ENCODE measurements around the gene CBLB. TPM values are rescaled to one million over a fixed set of nuclear protein-coding genes. Genes with fewer than 3 reads are reported as not detected.
A peak's percentile ranks its signal among the peaks of the same experiment; 100 is the strongest.

CBLB gene
- total RNA-seq, 2 experiments from 2014 or later: 125 to 158 TPM

DNA sequence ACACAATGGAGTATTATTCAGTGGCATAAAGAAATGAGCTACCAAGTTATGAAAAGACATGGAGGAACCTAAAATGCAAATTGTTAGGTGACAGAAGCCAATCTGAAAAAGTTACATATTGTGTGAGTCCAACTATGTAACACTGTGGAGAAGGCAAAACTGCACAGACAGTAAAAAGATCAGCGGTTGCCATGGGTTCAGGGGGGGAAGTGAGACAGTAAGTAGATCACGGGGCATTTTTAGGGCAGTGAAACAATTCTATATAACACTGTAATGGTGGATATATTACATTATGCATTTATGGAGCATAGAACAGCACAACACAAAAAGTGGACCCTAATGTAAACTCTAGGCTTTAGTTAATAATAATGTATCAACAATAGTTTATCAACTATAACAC lies 17.6 kb downstream of the CBLB start:
- H3K27ac Mint-ChIP-seq: peak overlapping the region; percentile 66
- CTCF ChIA-PET: interaction anchor here (1.3 kb wide), 1 partner anchor 10 kb away, joined by 3 read pairs; no protein-coding TSS in a partner anchor
- H3K9me3 Mint-ChIP-seq (ENCODE audit: low read depth): peaks cover 7% of the 10 kb centered on the region
- H3K36me3 Mint-ChIP-seq: peaks cover 72% of the 10 kb centered on the region
- DNase-seq (no peak), ATAC-seq (no peak)
- no peak overlapping the region for H3K4me3 Mint-ChIP-seq
- H3K4me1 Mint-ChIP-seq: peaks cover 55% of the 10 kb centered on the region
- H3K27me3 Mint-ChIP-seq: no peaks in the 10 kb centered on the region

DNA sequence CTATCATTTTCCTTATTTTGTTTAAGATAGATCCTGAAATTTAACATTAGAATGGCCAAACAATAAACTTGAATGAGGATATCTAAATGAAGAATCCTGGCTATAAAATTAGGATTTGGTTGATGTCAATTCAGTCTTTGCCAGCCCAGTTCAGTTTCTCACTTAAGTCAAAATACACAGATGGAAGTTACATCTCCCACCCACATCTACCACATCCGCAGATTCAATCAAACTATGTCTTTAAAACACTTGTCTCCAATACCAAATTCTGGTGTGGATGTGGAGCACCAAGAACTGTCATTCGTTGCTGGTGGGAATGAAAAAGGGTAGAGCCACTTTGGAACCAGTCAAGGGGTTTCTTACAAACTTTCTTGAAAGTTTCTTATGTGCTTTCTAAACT lies 18.2 kb downstream of the CBLB start:
- Mint-ChIP-seq H3K27ac (no peak overlapping the region), H3K36me3 (peaks cover 69% of the 10 kb centered on the region), H3K4me3 (no peak overlapping the region), H3K4me1 (peaks cover 54% of the 10 kb centered on the region), H3K9me3 (ENCODE audit: low read depth) (peaks cover 7% of the 10 kb centered on the region), H3K27me3 (no peaks in the 10 kb centered on the region)
- DNase-seq (peak; percentile 47), ATAC-seq (no peak)
- CTCF ChIA-PET: no interaction called here

GRCh38 chr3:105848821-105849220 lies 20.0 kb downstream of the CBLB start:
- ATAC-seq: no peak

GRCh38 chr3:105847865-105848264 lies 20.9 kb downstream of the CBLB start:
- Mint-ChIP-seq H3K27me3 (no peaks in the 10 kb centered on the region), H3K4me1 (peaks cover 48% of the 10 kb centered on the region), H3K9me3 (ENCODE audit: low read depth) (peaks cover 4% of the 10 kb centered on the region), H3K36me3 (peaks cover 57% of the 10 kb centered on the region), H3K27ac (peak overlapping the region; percentile 71), H3K4me3 (peak overlapping the region; percentile 9)
- ATAC-seq: peak; percentile 24
- CTCF ChIA-PET: interaction anchor here (1.2 to 2.2 kb wide), 2 partner anchors 10 to 16 kb away, joined by 3 to 7 read pairs; no protein-coding TSS in a partner anchor
- DNase-seq: no peak

More at GRCh38 chr3:105848821-105849220, 20.0 kb downstream of the CBLB start:
- peak overlapping the region; percentile 4 for H3K27ac Mint-ChIP-seq
- no peaks in the 10 kb centered on the region for H3K27me3 Mint-ChIP-seq
- no peak overlapping the region for H3K4me3 Mint-ChIP-seq
- H3K36me3 Mint-ChIP-seq: peaks cover 63% of the 10 kb centered on the region
- peaks cover 4% of the 10 kb centered on the region for H3K9me3 Mint-ChIP-seq (ENCODE audit: low read depth)
- CTCF ChIA-PET: interaction anchor here (1.7 to 2.2 kb wide), 2 partner anchors 9 to 12 kb away, joined by 7 read pairs; no protein-coding TSS in a partner anchor
- DNase-seq: no peak
- H3K4me1 Mint-ChIP-seq: peaks cover 52% of the 10 kb centered on the region

GRCh38 chr3:105847452-105847851 lies 21.4 kb downstream of the CBLB start:
- H3K36me3 Mint-ChIP-seq: peaks cover 55% of the 10 kb centered on the region
- H3K9me3 Mint-ChIP-seq (ENCODE audit: low read depth): peaks cover 4% of the 10 kb centered on the region
- peaks cover 49% of the 10 kb centered on the region for H3K4me1 Mint-ChIP-seq
- DNase-seq (no peak), ATAC-seq (peak; percentile 57)
- peak overlapping the region; percentile 68 for H3K27ac Mint-ChIP-seq
- CTCF ChIA-PET: interaction anchor here (0.8 to 2.2 kb wide), 3 partner anchors 11 to 29 kb away, joined by 3 to 7 read pairs (median 3); no protein-coding TSS in a partner anchor
- H3K4me3 Mint-ChIP-seq: peak overlapping the region; percentile 34
- H3K27me3 Mint-ChIP-seq: no peaks in the 10 kb centered on the region

GRCh38 chr3:105846809-105847208 lies 22.0 kb downstream of the CBLB start:
- peak overlapping the region; percentile 34 for H3K4me3 Mint-ChIP-seq
- no peak for DNase-seq
- H3K4me1 Mint-ChIP-seq: peaks cover 49% of the 10 kb centered on the region
- H3K36me3 Mint-ChIP-seq: peaks cover 58% of the 10 kb centered on the region
- H3K27me3 Mint-ChIP-seq: no peaks in the 10 kb centered on the region
- H3K9me3 Mint-ChIP-seq (ENCODE audit: low read depth): peaks cover 4% of the 10 kb centered on the region
- peak; percentile 40 for ATAC-seq
- peak overlapping the region; percentile 68 for H3K27ac Mint-ChIP-seq
- CTCF ChIA-PET: interaction anchor here (0.8 to 2.2 kb wide), 3 partner anchors 11 to 30 kb away, joined by 3 to 7 read pairs (median 3); no protein-coding TSS in a partner anchor

DNA sequence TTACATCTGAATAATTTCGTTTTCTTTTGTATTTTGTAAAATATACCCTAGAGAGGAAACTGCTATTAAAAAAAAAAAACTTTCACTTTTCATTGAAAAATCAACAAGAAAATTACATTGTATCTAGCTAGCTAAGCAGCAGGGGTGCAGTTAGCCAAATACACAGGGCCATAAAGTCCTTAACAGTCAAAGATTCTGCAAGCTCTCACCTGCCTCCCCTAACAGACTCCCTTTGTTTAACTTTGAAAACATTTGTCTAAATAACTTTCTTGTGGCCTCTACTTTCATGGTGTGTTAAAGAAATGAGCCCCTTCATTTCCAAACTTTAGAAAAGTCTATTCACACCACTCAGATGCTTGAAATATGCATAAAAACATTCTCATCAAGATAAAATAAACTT lies 23.3 kb downstream of the CBLB start:
- CTCF ChIA-PET: interaction anchor here (1.2 kb wide), 1 partner anchor 22 kb away, joined by 3 read pairs; no protein-coding TSS in a partner anchor
- H3K4me1 Mint-ChIP-seq: peaks cover 42% of the 10 kb centered on the region
- no peak overlapping the region for H3K4me3 Mint-ChIP-seq
- H3K27me3 Mint-ChIP-seq: no peaks in the 10 kb centered on the region
- no peaks in the 10 kb centered on the region for H3K9me3 Mint-ChIP-seq (ENCODE audit: low read depth)
- no peak for ATAC-seq
- peak overlapping the region; percentile 11 for H3K27ac Mint-ChIP-seq
- DNase-seq: no peak
- peaks cover 51% of the 10 kb centered on the region for H3K36me3 Mint-ChIP-seq

GRCh38 chr3:105844704-105845103 lies 24.1 kb downstream of the CBLB start:
- CTCF ChIA-PET: interaction anchor here (1.2 kb wide), 1 partner anchor 23 kb away, joined by 3 read pairs; no protein-coding TSS in a partner anchor
- H3K9me3 Mint-ChIP-seq (ENCODE audit: low read depth): no peaks in the 10 kb centered on the region
- H3K4me1 Mint-ChIP-seq: peaks cover 47% of the 10 kb centered on the region
- peaks cover 53% of the 10 kb centered on the region for H3K36me3 Mint-ChIP-seq
- no peak overlapping the region for H3K27ac Mint-ChIP-seq
- no peaks in the 10 kb centered on the region for H3K27me3 Mint-ChIP-seq
- DNase-seq: no peak
- H3K4me3 Mint-ChIP-seq: no peak overlapping the region
- no peak for ATAC-seq

DNA sequence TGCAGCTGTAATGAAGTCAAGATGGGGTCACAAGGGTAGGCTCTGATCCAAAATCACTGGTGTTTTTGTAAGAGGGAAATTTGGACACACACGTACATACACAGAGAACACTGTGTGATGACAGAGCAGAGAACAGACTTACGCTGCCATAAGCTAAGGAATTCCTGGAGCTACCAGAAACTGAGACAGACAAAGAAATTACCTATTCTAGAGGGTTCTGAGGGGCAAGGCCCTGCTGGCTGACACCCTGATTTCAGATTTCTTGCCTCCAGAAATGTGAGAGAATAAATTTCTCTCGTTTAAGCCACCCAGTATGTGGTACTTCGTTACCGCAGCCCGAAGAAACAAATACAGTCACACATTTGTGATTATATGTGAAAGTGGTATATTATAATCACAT lies 24.8 kb downstream of the CBLB start:
- Mint-ChIP-seq H3K4me1 (peaks cover 49% of the 10 kb centered on the region), H3K9me3 (ENCODE audit: low read depth) (no peaks in the 10 kb centered on the region), H3K4me3 (no peak overlapping the region), H3K27ac (no peak overlapping the region), H3K27me3 (no peaks in the 10 kb centered on the region), H3K36me3 (peaks cover 51% of the 10 kb centered on the region)
- no peak for DNase-seq
- CTCF ChIA-PET: interaction anchor here (0.5 kb wide), 1 partner anchor 372 kb away, joined by 3 read pairs; no protein-coding TSS in a partner anchor
- no peak for ATAC-seq

GRCh38 chr3:105842943-105843342 lies 25.9 kb downstream of the CBLB start:
- Mint-ChIP-seq H3K4me1 (peaks cover 48% of the 10 kb centered on the region), H3K27me3 (no peaks in the 10 kb centered on the region), H3K36me3 (peaks cover 52% of the 10 kb centered on the region), H3K4me3 (no peak overlapping the region), H3K27ac (no peak overlapping the region), H3K9me3 (ENCODE audit: low read depth) (no peaks in the 10 kb centered on the region)
- ATAC-seq (no peak), DNase-seq (no peak)
- CTCF ChIA-PET: no interaction called here

- Mint-ChIP-seq H3K9me3 (ENCODE audit: low read depth) (no peaks in the 10 kb centered on the region), H3K36me3 (peaks cover 51% of the 10 kb centered on the region), H3K27ac (no peak overlapping the region), H3K4me3 (no peak overlapping the region), H3K4me1 (peaks cover 46% of the 10 kb centered on the region), H3K27me3 (no peaks in the 10 kb centered on the region)
- no peak for DNase-seq
- ATAC-seq: no peak
- CTCF ChIA-PET: no interaction called here
These were observed 26.4 kb downstream of the CBLB start for GRCh38 chr3:105842449-105842848.

- Mint-ChIP-seq H3K4me1 (peaks cover 61% of the 10 kb centered on the region), H3K9me3 (ENCODE audit: low read depth) (no peaks in the 10 kb centered on the region), H3K36me3 (peaks cover 58% of the 10 kb centered on the region), H3K27ac (peak overlapping the region; percentile 58), H3K27me3 (no peaks in the 10 kb centered on the region), H3K4me3 (no peak overlapping the region)
- ATAC-seq (no peak), DNase-seq (no peak)
- CTCF ChIA-PET: interaction anchor here (0.9 to 1.8 kb wide), 5 partner anchors 10 to 81 kb away, joined by 3 to 8 read pairs (median 3); no protein-coding TSS in a partner anchor
These were observed 30.9 kb downstream of the CBLB start for GRCh38 chr3:105837947-105838346.

- DNase-seq: no peak
- ATAC-seq: peak; percentile 32
- Mint-ChIP-seq H3K4me3 (peak overlapping the region; percentile 74), H3K9me3 (ENCODE audit: low read depth) (no peaks in the 10 kb centered on the region), H3K27me3 (no peaks in the 10 kb centered on the region), H3K27ac (peak overlapping the region; percentile 83), H3K36me3 (peaks cover 59% of the 10 kb centered on the region), H3K4me1 (peaks cover 65% of the 10 kb centered on the region)
- CTCF ChIA-PET: interaction anchor here (0.9 to 1.8 kb wide), 7 partner anchors 9 to 377 kb away, joined by 3 to 8 read pairs (median 5); no protein-coding TSS in a partner anchor
These were observed 31.6 kb downstream of the CBLB start for GRCh38 chr3:105837143-105837740.

DNA sequence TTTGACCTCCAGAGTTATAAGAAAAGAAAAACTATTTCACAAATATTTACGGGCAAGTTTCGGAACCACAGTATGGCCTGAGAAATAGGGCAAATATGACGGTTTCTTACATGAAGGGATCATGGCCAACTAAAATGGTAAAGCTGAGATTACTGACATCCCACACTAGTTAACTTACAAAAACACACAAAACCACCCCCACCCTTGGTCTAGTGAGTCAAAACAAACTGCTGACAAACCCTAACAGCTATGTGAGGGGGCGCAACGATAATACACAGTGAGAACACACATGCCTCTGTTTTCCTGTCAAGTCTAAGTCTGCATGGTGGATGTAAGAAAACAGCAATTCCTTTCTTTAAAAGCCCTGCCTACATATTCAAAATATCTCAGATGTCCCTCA lies 32.3 kb downstream of the CBLB start:
- DNase-seq (peak; percentile 82), ATAC-seq (peak; percentile 73)
- H3K9me3 Mint-ChIP-seq (ENCODE audit: low read depth): no peaks in the 10 kb centered on the region
- H3K27me3 Mint-ChIP-seq: no peaks in the 10 kb centered on the region
- peaks cover 57% of the 10 kb centered on the region for H3K36me3 Mint-ChIP-seq
- H3K4me3 Mint-ChIP-seq: peak overlapping the region; percentile 74
- CTCF ChIA-PET: interaction anchor here (1.1 to 1.8 kb wide), 5 partner anchors 12 to 378 kb away, joined by 3 to 7 read pairs (median 5); no protein-coding TSS in a partner anchor
- peaks cover 71% of the 10 kb centered on the region for H3K4me1 Mint-ChIP-seq
- peak overlapping the region; percentile 83 for H3K27ac Mint-ChIP-seq
